Epithelial cell of proximal tubule (primary cell): ENCODE data around the gene ATM. TPM values are rescaled to one million over a fixed set of nuclear protein-coding genes. Genes with fewer than 3 reads are reported as not detected.

Experiments used
- DNase-seq: peaks from one replicate; pipeline ENCODE4 v3.0.0-alpha.2; 2011; ENCODE audit warnings: low read depth
- H3K4me3 ChIP-seq: 2 replicates; pipeline ENCODE4 v1.5.1; 2011; ENCODE audit warnings: low read depth, mild to moderate bottlenecking, low read length
- total RNA-seq: library from RNA; depleted of rRNA; stranded (reverse); fragments of >200 nt; gene quantifications from 2 replicates; pipeline ENCODE4 v1.2.3, GENCODE V29; 2015
- TF ChIP-seq, protein P1 (sequence below): conservative IDR thresholded peaks from 2 replicates; pipeline ENCODE4 v1.5.1; 2012; ENCODE audit warnings: low read depth, mild to moderate bottlenecking, low read length

The ATM gene, protein sequence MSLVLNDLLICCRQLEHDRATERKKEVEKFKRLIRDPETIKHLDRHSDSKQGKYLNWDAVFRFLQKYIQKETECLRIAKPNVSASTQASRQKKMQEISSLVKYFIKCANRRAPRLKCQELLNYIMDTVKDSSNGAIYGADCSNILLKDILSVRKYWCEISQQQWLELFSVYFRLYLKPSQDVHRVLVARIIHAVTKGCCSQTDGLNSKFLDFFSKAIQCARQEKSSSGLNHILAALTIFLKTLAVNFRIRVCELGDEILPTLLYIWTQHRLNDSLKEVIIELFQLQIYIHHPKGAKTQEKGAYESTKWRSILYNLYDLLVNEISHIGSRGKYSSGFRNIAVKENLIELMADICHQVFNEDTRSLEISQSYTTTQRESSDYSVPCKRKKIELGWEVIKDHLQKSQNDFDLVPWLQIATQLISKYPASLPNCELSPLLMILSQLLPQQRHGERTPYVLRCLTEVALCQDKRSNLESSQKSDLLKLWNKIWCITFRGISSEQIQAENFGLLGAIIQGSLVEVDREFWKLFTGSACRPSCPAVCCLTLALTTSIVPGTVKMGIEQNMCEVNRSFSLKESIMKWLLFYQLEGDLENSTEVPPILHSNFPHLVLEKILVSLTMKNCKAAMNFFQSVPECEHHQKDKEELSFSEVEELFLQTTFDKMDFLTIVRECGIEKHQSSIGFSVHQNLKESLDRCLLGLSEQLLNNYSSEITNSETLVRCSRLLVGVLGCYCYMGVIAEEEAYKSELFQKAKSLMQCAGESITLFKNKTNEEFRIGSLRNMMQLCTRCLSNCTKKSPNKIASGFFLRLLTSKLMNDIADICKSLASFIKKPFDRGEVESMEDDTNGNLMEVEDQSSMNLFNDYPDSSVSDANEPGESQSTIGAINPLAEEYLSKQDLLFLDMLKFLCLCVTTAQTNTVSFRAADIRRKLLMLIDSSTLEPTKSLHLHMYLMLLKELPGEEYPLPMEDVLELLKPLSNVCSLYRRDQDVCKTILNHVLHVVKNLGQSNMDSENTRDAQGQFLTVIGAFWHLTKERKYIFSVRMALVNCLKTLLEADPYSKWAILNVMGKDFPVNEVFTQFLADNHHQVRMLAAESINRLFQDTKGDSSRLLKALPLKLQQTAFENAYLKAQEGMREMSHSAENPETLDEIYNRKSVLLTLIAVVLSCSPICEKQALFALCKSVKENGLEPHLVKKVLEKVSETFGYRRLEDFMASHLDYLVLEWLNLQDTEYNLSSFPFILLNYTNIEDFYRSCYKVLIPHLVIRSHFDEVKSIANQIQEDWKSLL (N-terminal part only)
- 21.0 and 29.4 TPM in 2 replicates for total RNA-seq

DNA sequence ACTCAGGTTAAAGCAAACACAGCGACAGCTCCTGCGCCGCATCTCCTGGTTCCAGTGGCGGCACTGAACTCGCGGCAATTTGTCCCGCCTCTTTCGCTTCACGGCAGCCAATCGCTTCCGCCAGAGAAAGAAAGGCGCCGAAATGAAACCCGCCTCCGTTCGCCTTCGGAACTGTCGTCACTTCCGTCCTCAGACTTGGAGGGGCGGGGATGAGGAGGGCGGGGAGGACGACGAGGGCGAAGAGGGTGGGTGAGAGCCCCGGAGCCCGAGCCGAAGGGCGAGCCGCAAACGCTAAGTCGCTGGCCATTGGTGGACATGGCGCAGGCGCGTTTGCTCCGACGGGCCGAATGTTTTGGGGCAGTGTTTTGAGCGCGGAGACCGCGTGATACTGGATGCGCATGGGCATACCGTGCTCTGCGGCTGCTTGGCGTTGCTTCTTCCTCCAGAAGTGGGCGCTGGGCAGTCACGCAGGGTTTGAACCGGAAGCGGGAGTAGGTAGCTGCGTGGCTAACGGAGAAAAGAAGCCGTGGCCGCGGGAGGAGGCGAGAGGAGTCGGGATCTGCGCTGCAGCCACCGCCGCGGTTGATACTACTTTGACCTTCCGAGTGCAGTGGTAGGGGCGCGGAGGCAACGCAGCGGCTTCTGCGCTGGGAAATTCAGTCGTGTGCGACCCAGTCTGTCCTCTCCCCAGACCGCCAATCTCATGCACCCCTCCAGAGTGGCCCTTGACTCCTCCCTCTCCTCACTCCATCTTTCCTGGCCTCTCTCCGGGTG, at the start of gene ATM, which contains the start of gene NPAT:
Gene ATM (plus strand): TSS at position 494 of the 774 bp plus-strand sequence. CDS start 4,558 bp downstream, outside the sequence.
Gene NPAT (minus strand): TSS at position 65 of the 774 bp plus-strand sequence. CDS start 102 bp downstream, outside the sequence.
- TF ChIP-seq, protein P1, sequence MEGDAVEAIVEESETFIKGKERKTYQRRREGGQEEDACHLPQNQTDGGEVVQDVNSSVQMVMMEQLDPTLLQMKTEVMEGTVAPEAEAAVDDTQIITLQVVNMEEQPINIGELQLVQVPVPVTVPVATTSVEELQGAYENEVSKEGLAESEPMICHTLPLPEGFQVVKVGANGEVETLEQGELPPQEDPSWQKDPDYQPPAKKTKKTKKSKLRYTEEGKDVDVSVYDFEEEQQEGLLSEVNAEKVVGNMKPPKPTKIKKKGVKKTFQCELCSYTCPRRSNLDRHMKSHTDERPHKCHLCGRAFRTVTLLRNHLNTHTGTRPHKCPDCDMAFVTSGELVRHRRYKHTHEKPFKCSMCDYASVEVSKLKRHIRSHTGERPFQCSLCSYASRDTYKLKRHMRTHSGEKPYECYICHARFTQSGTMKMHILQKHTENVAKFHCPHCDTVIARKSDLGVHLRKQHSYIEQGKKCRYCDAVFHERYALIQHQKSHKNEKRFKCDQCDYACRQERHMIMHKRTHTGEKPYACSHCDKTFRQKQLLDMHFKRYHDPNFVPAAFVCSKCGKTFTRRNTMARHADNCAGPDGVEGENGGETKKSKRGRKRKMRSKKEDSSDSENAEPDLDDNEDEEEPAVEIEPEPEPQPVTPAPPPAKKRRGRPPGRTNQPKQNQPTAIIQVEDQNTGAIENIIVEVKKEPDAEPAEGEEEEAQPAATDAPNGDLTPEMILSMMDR = peak; percentile 75
- DNase-seq = peak; percentile 91
- peak within 1 kb of the TSS; percentile 93 for H3K4me3 ChIP-seq

GRCh38 chr11:108177570-108177969, 45.3 kb upstream of the ATM start:
- no peak for DNase-seq
- TF ChIP-seq, protein P1 = no peak
- H3K4me3 ChIP-seq = no peak overlapping the region

- no peak overlapping the region for H3K4me3 ChIP-seq
- DNase-seq = no peak
- TF ChIP-seq, protein P1 = no peak
Observed at GRCh38 chr11:108193725-108194124, 29.1 kb upstream of the ATM start.

DNA sequence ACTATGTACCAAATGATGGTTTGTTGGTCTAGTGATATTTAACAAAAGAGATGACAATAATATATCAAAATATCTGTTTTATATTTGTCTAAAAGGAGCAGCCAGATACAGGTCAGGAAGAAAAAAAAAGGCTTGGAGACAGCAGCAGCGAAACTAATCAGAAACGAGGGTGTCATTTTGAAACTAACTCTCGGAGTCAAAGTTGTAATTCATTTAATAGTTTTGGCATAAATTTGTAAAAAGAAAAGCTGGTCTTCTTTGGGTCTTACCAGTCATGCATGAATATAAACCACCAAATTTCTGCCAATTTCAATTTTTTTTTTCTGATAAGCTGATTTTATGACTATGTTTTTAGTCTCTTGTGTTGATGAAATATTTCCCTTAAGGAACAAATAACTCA, 26.0 kb upstream of the ATM start:
- TF ChIP-seq, protein P1 = no peak
- no peak for DNase-seq
- no peak overlapping the region for H3K4me3 ChIP-seq

DNA sequence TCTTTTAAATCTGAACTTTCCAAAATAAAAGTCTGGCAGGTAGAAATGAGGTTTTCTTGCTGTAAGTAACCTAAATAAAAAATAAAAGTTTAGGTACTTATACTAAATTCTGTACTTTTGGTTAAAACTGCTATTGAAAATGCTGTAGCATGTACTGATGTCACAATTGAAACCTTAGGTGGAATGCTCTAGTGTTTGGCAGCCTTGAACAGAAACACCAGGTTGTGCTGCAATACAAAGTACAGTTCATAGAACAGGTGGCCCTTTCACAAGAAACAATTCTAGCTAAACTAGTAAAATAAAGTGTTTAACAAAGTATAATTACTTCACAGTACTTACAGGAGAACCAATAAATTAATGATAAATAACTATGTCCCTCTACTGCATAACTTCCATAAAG, 25.5 kb upstream of the ATM start:
- TF ChIP-seq, protein P1 = no peak
- no peak overlapping the region for H3K4me3 ChIP-seq
- DNase-seq = no peak

- H3K4me3 ChIP-seq = no peak overlapping the region
- TF ChIP-seq, protein P1 = no peak
- DNase-seq = no peak
Observed at GRCh38 chr11:108198833-108199232, 24.0 kb upstream of the ATM start.
